ENCODE data around the gene TXNDC9.

DNA sequence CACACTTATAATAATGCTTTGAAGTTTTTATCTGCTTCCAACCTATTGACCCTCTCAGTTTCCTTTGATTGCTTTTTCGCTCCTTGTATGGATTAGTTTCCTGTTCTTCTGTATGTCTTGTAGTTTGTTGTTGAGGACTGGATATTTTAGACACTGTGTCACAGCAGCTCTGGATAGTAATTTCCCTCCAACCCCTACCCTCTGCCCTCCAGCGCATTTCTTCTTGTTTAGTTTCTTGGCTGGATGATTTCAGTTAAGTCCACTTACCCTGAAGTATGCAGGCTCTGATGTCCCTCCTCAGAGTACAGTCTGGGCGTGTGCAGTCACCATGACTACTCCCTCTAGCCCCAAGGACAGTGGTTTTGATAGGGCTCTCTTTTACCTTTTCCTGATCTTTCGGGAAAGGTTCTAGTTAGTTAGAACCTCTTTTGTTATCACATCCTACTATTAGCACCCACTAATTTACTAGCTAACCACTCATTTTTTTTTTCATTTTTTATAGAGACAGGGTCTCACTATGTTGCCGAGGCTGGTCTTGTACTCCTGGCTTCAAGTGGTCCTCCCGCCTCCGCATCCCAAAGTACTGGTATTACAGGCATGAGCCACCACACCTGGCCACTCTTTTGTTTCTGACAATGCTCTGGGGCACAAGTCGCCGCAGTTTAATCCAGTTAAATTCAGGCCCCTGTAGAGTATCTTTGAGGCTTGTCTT is 18.8 kb downstream of the TXNDC9 start:
- TF ChIP-seq POLR2A (IDR thresholded peaks at IDR 0.05; ENCODE audit: low read depth) (no peak), EP300 (IDR thresholded peaks at IDR 0.05) (no peak), POLR2AphosphoS5 (IDR thresholded peaks at IDR 0.05) (no peak)
- TF ChIP-seq, protein P1, sequence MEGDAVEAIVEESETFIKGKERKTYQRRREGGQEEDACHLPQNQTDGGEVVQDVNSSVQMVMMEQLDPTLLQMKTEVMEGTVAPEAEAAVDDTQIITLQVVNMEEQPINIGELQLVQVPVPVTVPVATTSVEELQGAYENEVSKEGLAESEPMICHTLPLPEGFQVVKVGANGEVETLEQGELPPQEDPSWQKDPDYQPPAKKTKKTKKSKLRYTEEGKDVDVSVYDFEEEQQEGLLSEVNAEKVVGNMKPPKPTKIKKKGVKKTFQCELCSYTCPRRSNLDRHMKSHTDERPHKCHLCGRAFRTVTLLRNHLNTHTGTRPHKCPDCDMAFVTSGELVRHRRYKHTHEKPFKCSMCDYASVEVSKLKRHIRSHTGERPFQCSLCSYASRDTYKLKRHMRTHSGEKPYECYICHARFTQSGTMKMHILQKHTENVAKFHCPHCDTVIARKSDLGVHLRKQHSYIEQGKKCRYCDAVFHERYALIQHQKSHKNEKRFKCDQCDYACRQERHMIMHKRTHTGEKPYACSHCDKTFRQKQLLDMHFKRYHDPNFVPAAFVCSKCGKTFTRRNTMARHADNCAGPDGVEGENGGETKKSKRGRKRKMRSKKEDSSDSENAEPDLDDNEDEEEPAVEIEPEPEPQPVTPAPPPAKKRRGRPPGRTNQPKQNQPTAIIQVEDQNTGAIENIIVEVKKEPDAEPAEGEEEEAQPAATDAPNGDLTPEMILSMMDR (IDR thresholded peaks at IDR 0.05) = no peak
